Stomach (tissue), 19 donors: Measurements from ENCODE around the gene VAV2. TPM values are rescaled to one million over a fixed set of nuclear protein-coding genes. Genes with fewer than 3 reads are reported as not detected.

Experiments used
- DNase-seq, 2 donors: peaks; one replicate each; pipeline versions ENCODE4 v3.0.0 to v3.0.0-alpha.2; 2013 to 2019
- H3K27ac ChIP-seq, 5 donors: fragments of 200-600 bp in 4 of 5; sonication (generic) in 4 of 5; one replicate each; pipeline ENCODE4 v1.5.1; 2013 to 2019; ENCODE audit warnings: mild to moderate bottlenecking in 1 of 5, moderate library complexity in 1 of 5
- H3K27me3 ChIP-seq, 3 donors: fragments of 200-600 bp; sonication (generic); one replicate each; pipeline ENCODE4 v1.5.1; 2017 to 2019; ENCODE audit warnings: mixed run types in 1 of 3
- H3K36me3 ChIP-seq, 4 donors: fragments of 200-600 bp; sonication (generic); 1 replicate in 3 of 4; 2 replicates in 1 of 4; pipeline ENCODE4 v1.5.1; 2016 to 2019
- H3K4me1 ChIP-seq, 4 donors: fragments of 200-600 bp; sonication (generic); one replicate each; pipeline ENCODE4 v1.5.1; 2016 to 2019
- H3K4me3 ChIP-seq, 4 donors: fragments of 200-600 bp; sonication (generic) in 3 of 4; one replicate each; pipeline ENCODE4 v1.5.1; 2016 to 2019; ENCODE audit warnings: mild to moderate bottlenecking in 1 of 4
- H3K9me3 ChIP-seq, 4 donors: fragments of 200-600 bp; sonication (generic); one replicate each; pipeline ENCODE4 v1.5.1; 2016 to 2019
- CTCF ChIP-seq, 7 experiments: fragments of 450-650 bp in 4 of 7; fragments of 200-600 bp in 3 of 7; sonication (generic) in 3 of 7; IDR thresholded peaks; one replicate each; pipeline ENCODE4 v1.5.1; 2016 to 2019; ENCODE audit warnings: antibody characterized with exemption in 7 of 7, control low read depth in 2 of 7, mild to moderate bottlenecking in 1 of 7
- EP300 ChIP-seq: sonication (generic); formaldehyde crosslinking; IDR thresholded peaks from one replicate; pipeline ENCODE4 v1.6.1; 2017; ENCODE audit warnings: antibody characterized with exemption
- POLR2A ChIP-seq, 4 donors: fragments of 450-650 bp; IDR thresholded peaks; one replicate each; pipeline ENCODE4 v1.6.1; 2016; ENCODE audit warnings: antibody characterized with exemption in 4 of 4, control low read depth in 2 of 4, mild to moderate bottlenecking in 1 of 4, moderate library complexity in 1 of 4
- POLR2AphosphoS5 ChIP-seq, 3 donors: sonication (generic); formaldehyde crosslinking; IDR thresholded peaks; one replicate each; pipeline ENCODE4 v1.6.1; 2016; ENCODE audit warnings: antibody characterized with exemption in 3 of 3
- WGBS, 5 donors: extraction: QIAGEN DNeasy Blood & Tissue Kit in 3 of 5; methylation state at CpG; one replicate each; pipeline versions ENCODE4 v1.1.5 to v1.1.7; 2013 to 2018; 5-methylcytosine and 5-hydroxymethylcytosine counted together
- intact Hi-C: fragments of 100-400 bp; cut with DNase I; formaldehyde crosslinking; loops from one replicate; pipeline ENCODE4 v1.15.1; 2023; ENCODE audit warnings: low total_unique reads
- long read RNA-seq, 10 donors: transcript quantifications; one replicate each; lab custom pipeline, GENCODE V29; 2026
- polyA plus RNA-seq, 3 donors: library from polyadenylated mRNA; stranded (reverse); fragments of 200-250 nt; gene quantifications; one replicate each; pipeline ENCODE4 v1.2.3, GENCODE V29; 2013
- total RNA-seq, 5 donors: library from RNA; depleted of rRNA; stranded (reverse); fragments of >200 nt; gene quantifications; one replicate each; pipeline versions ENCODE4 v1.1.0 to v1.2.3, GENCODE V29; 2014 to 2016
- donor health status: healthy with polysubstance abuse.
- donor health status: Bipolar disorder and iron deficiency.
- donor health status: healthy.

Gene VAV2
- 10 to 100 TPM in 2 of 5 donors, 1 to 10 TPM in 3; 4.1 to 14.2 (median 6.7) TPM for total RNA-seq
- 1 to 10 TPM; 4.1 to 7.8 (median 7.3) TPM for polyA plus RNA-seq
- long read RNA-seq, donor 1 = 0 reads
- long read RNA-seq, donor 2 = 0 reads
- long read RNA-seq, donor 3 = 0 reads
- long read RNA-seq, donor 4 = 0 reads
- long read RNA-seq, donor 5, full-length matches to known transcripts = 2 of 2 reads
- long read RNA-seq, donor 5, partial matches to known transcripts = 0 of 2 reads
- long read RNA-seq, donor 5, other reads (novel, unspliced or antisense) = 0 of 2 reads
- long read RNA-seq, donor 6 = 0 reads
- long read RNA-seq, donor 7, full-length matches to known transcripts = 1 of 7 reads
- long read RNA-seq, donor 7, partial matches to known transcripts = 6 of 7 reads
- long read RNA-seq, donor 7, other reads (novel, unspliced or antisense) = 0 of 7 reads
- long read RNA-seq, donor 8 = 0 reads
- long read RNA-seq, donor 9 = 0 reads
- long read RNA-seq, donor 10, full-length matches to known transcripts = 1 of 1 reads
- long read RNA-seq, donor 10, partial matches to known transcripts = 0 of 1 reads
- long read RNA-seq, donor 10, other reads (novel, unspliced or antisense) = 0 of 1 reads

DNA sequence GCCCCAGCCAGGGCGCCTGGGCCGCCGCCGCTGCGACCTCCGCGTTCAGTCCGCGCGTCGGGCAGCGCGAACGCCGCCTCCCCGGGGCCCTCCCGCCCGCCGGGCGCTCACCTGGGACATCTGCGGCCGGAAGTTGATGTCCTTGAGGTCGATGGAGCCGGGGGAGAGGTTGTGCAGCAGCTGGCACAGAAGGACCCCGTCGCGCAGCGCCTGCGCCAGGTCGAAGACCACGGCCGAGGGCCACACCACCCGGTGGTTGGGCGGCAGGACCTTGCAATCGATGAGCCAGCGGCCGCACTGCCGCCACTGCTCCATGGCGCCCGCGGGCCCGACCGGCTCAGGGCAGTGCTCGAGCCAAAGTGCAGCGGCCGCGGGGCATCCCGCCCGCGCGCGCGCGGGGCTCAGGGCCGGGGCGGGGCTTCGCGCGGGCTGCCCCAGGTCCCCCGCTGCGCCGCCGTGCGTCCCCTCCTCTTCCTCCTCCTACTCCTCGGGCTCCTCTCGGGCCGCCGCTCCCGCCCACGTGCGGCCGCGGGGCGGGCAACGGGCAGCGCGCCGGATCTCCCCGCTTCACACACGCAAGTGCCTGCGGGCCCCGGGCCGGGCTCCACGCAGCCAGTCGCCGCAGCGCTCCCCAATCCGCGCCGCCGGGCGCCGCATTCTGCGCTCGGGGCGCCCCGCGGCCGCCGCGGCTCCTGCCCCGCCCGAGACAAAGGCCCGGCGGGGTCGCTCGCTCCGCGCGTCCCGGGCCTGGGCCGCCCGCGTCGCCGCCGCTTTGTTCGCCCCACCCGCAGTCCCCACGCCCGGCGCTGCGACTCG lies at the start of gene VAV2:
VAV2 (minus strand) TSS at position 361 of the 816 bp plus-strand sequence; CDS start at position 315, 46 bp downstream.
- Histone ChIP-seq H3K27ac (peak within 1 kb of the TSS; percentile 87 to 95 (median 88)), H3K27me3 (peaks cover 0 to 34% (median 3%) of the 10 kb centered on the region in 3 donors), H3K9me3 (no peaks in the 10 kb centered on the region), H3K4me3 (peak within 1 kb of the TSS; percentile 67 to 79 (median 75)), H3K4me1 (peaks cover 29 to 41% (median 38%) of the 10 kb centered on the region in 4 donors), H3K36me3 (no peaks in the 10 kb centered on the region)
- peak; percentile 65 to 81 for DNase-seq
- TF ChIP-seq POLR2A (IDR thresholded peaks at IDR 0.05) = no peak
- no peak for TF ChIP-seq CTCF (IDR thresholded peaks at IDR 0.05)
- TF ChIP-seq POLR2AphosphoS5 (IDR thresholded peaks at IDR 0.05) = no peak
- TF ChIP-seq EP300 = no peak
- WGBS, 5 donors = 0 to 1% (median 0%) methylated on average over 19 to 124 of the region's 124 CpGs
- intact Hi-C loops = no loop called here

GRCh38 chr9:134041649-134041962 lies 49.5 kb upstream of the VAV2 start:
- peaks cover 64 to 99% (median 97%) of the 10 kb centered on the region in 4 donors for H3K36me3 ChIP-seq

GRCh38 chr9:134040781-134041648 lies 48.9 kb upstream of the VAV2 start:
- H3K27me3 ChIP-seq = no peaks in the 10 kb centered on the region
- no peak for TF ChIP-seq POLR2AphosphoS5 (IDR thresholded peaks at IDR 0.05)
- no peak for TF ChIP-seq CTCF (IDR thresholded peaks at IDR 0.05)
- TF ChIP-seq EP300 = no peak
- no peak for TF ChIP-seq POLR2A (IDR thresholded peaks at IDR 0.05)
- intact Hi-C loops = no loop called here
- peaks cover 0 to 19% (median 15%) of the 10 kb centered on the region in 4 donors for H3K4me1 ChIP-seq
- H3K9me3 ChIP-seq = no peaks in the 10 kb centered on the region
- peaks cover 60 to 99% (median 97%) of the 10 kb centered on the region in 4 donors for H3K36me3 ChIP-seq
- no peak overlapping the region for H3K27ac ChIP-seq
- DNase-seq = peak; percentile 55 to 70
- 49 to 66% (median 52%) methylated on average over 19 to 21 of the region's 21 CpGs for WGBS, 5 donors
- no peak overlapping the region for H3K4me3 ChIP-seq

More at GRCh38 chr9:134041649-134041962, 49.5 kb upstream of the VAV2 start:
- no peak for TF ChIP-seq POLR2AphosphoS5 (IDR thresholded peaks at IDR 0.05)
- no peak for TF ChIP-seq EP300
- TF ChIP-seq POLR2A (IDR thresholded peaks at IDR 0.05) = no peak
- TF ChIP-seq CTCF (IDR thresholded peaks at IDR 0.05) = no peak
- Histone ChIP-seq H3K9me3 (no peaks in the 10 kb centered on the region), H3K4me1 (peaks cover 0 to 19% (median 15%) of the 10 kb centered on the region in 4 donors), H3K27me3 (no peaks in the 10 kb centered on the region), H3K4me3 (no peak overlapping the region), H3K27ac (no peak overlapping the region)
- 91 to 98% (median 93%) methylated on average over 13 to 16 of the region's 16 CpGs for WGBS, 5 donors
- intact Hi-C loops = no loop called here
- DNase-seq = no peak
